Measurements from ENCODE around the gene FCRLB. TPM values are rescaled to one million over a fixed set of nuclear protein-coding genes. Genes with fewer than 3 reads are reported as not detected.

Gene FCRLB
- total and polyA plus RNA-seq, 2 donors (not counting 3 experiments of a cell fraction or from before 2014, with no cell fraction given), result 0.62 TPM

DNA sequence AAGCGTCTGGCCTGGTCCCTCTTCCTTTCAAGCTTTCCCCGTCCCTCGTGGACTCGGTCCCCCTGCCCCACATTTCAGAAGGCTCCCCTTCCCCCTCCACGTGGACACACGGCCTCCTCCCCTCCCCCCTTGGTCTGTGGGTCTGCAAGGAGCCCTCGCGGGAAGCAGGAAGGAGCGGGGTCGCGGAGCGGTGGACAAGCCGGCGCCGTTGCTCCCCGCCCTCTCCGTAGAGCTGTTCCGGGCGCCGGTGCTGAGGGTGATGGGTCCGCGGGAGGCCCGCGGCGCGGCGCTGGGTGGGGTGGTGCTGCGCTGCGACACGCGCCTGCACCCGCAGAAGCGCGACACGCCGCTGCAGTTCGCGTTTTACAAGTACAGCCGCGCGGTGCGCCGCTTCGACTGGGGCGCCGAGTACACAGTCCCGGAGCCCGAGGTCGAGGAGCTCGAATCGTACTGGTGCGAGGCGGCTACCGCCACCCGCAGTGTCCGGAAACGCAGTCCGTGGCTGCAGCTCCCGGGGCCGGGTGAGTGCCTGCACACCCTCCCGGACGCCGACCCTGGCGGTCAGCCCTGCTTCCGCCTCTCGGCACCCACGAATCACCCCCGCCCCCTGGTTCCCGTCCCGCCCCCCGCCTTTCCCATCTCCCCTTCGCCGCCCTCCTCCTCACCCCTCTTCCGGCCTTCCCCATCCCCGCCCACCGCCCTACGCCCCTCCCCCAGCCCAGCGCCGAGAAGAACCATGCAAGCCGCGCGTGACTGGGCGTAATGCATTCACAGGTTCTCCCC lies 5.3 kb downstream of the FCRLB start:
- Histone ChIP-seq H3K9ac (replicated peaks; ENCODE audit: extremely low read depth, insufficient read depth, low read length) (peak overlapping the region; percentile 56), H4K20me1 (replicated peaks; ENCODE audit: control insufficient read depth, extremely low read depth, insufficient read depth, low read length) (no peaks in the 10 kb centered on the region), H3K36me3 (ENCODE audit: control insufficient read depth in 2 of 2, extremely low read depth in 1 of 2, insufficient read depth in 2 of 2, low read length in 2 of 2) (no peaks in the 10 kb centered on the region), H3K79me2 (ENCODE audit: control insufficient read depth, insufficient read depth, low read length) (no peaks in the 10 kb centered on the region), H3K27ac (ENCODE audit: insufficient read depth, low read depth, low read length) (peak overlapping the region; percentile 15), H2AFZ (ENCODE audit: low read depth, low read length) (peak overlapping the region; percentile 85), H3K27me3 (ENCODE audit: control insufficient read depth in 2 of 2, insufficient read depth in 2 of 2, low read length in 2 of 2) (no peaks in the 10 kb centered on the region), H3K9me3 (replicated peaks; ENCODE audit: control insufficient read depth, insufficient read depth, low read length) (no peaks in the 10 kb centered on the region), H3K4me3 (replicated peaks in 1 of 3; ENCODE audit: insufficient read depth in 1 of 3, low read depth in 1 of 3, low read length in 3 of 3) (peak overlapping the region; percentile 51 to 55 (median 52)), H3K9me1 (replicated peaks; ENCODE audit: control insufficient read depth, extremely low read depth, insufficient read depth, low read length) (no peaks in the 10 kb centered on the region), H3K4me2 (ENCODE audit: insufficient read depth, low read length) (peak overlapping the region; percentile 82), H3K4me1 (ENCODE audit: control insufficient read depth, extremely low read depth, insufficient read depth, low read length) (peaks cover 26% of the 10 kb centered on the region)
- ChIA-PET POLR2A (no interaction called here), CTCF (interaction anchor here (0.6 to 1.7 kb wide), 8 partner anchors 9 to 310 kb away, joined by 3 to 16 read pairs (median 4); partner anchors contain the start of gene DUSP12)
- DNase-seq (ENCODE audit: low read depth, low spot score), result peak; percentile 47
- TF ChIP-seq POLR2A (IDR thresholded peaks at IDR 0.05; ENCODE audit: low read depth, low read length) (peak; percentile 62), GATA2 (IDR thresholded peaks at IDR 0.05; ENCODE audit: insufficient read depth, insufficient read length, low read depth, low read length) (no peak)
- BruUV-seq (replicated peaks), result no TSS peak
- intact Hi-C loops (cut with micrococcal nuclease), result loop anchor here (5.0 kb wide), 1 partner anchor 194 kb away; no protein-coding TSS in a partner anchor
- peak; percentile 42 for FAIRE-seq
- dilution Hi-C loops (cut with MboI; ENCODE audit: extremely low pct_ligation_motif_present, low sequenced_read_pairs), result no loop called here

- no peak for TF ChIP-seq EZH2 (IDR thresholded peaks at IDR 0.05; ENCODE audit: borderline replicate concordance, low read depth, low read length, severe bottlenecking)
- CTCF ChIA-PET, result interaction anchor here (0.6 to 1.7 kb wide), 9 partner anchors 9 to 310 kb away, joined by 3 to 16 read pairs (median 4); partner anchors contain the start of gene DUSP12
- intact Hi-C loops (cut with micrococcal nuclease), result loop anchor here (5.0 kb wide), 1 partner anchor 195 kb away; no protein-coding TSS in a partner anchor
These were observed 6.0 kb downstream of the FCRLB start for GRCh38 chr1:161727256-161727924.

More at GRCh38 chr1:161727256-161727924, 6.0 kb downstream of the FCRLB start:
- Histone ChIP-seq H3K9ac (replicated peaks; ENCODE audit: extremely low read depth, insufficient read depth, low read length) (peak overlapping the region; percentile 56), H4K20me1 (replicated peaks; ENCODE audit: control insufficient read depth, extremely low read depth, insufficient read depth, low read length) (no peaks in the 10 kb centered on the region), H3K9me1 (replicated peaks; ENCODE audit: control insufficient read depth, extremely low read depth, insufficient read depth, low read length) (no peaks in the 10 kb centered on the region), H3K36me3 (ENCODE audit: control insufficient read depth in 2 of 2, extremely low read depth in 1 of 2, insufficient read depth in 2 of 2, low read length in 2 of 2) (no peaks in the 10 kb centered on the region), H3K9me3 (replicated peaks; ENCODE audit: control insufficient read depth, insufficient read depth, low read length) (no peaks in the 10 kb centered on the region), H3K4me3 (replicated peaks in 1 of 3; ENCODE audit: insufficient read depth in 1 of 3, low read depth in 1 of 3, low read length in 3 of 3) (peak overlapping the region; percentile 24 to 55 (median 28)), H3K27ac (ENCODE audit: insufficient read depth, low read depth, low read length) (peak overlapping the region; percentile 43), H3K4me2 (ENCODE audit: insufficient read depth, low read length) (peak overlapping the region; percentile 45), H3K4me1 (ENCODE audit: control insufficient read depth, extremely low read depth, insufficient read depth, low read length) (peaks cover 26% of the 10 kb centered on the region), H2AFZ (ENCODE audit: low read depth, low read length) (peak overlapping the region; percentile 80), H3K79me2 (ENCODE audit: control insufficient read depth, insufficient read depth, low read length) (no peaks in the 10 kb centered on the region), H3K27me3 (ENCODE audit: control insufficient read depth in 2 of 2, insufficient read depth in 2 of 2, low read length in 2 of 2) (no peaks in the 10 kb centered on the region)
- POLR2A ChIA-PET, result no interaction called here
- BruUV-seq (replicated peaks), result TSS peak; percentile 76
- dilution Hi-C loops (cut with MboI; ENCODE audit: extremely low pct_ligation_motif_present, low sequenced_read_pairs), result no loop called here
- DNase-seq (ENCODE audit: low read depth, low spot score) (no peak), FAIRE-seq (peak; percentile 12)

All from endothelial cell of umbilical vein (primary cell).